ENCODE measurements around the gene C14orf180.

C14orf180 gene

GRCh38 chr14:104594310-104595046 lies 14.9 kb downstream of the C14orf180 start:
- no peak for DNase-seq (ENCODE audit: low spot score)

DNA sequence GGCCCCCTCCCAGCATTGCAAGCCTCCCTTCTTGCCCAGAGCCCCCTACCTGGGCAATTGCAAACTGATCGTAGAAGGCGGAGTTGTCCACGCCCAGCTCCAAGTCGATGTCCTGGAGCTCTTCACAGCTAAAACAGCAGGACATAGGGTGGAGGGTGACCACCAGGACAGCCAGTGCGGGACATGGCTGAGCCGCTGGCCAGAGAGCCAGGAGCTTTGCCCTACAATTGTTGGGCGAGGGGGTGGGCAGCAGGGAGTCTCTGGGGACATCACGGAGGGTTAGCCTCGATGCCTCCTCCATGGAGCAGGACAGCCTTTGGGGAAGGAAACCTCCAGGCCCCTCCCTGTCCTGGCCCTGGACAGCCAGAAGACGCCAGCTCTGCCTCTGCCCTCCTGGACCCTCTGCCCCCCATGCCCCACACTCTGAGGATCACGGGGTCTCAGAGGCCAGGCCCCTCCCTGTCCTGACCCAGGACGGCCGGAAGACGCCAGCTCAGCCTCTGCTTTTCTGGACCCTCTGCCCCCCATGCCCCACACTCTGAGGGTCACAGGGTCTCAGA lies 15.6 kb downstream of the C14orf180 start:
- DNase-seq (ENCODE audit: low spot score), result no peak

- no peak for DNase-seq (ENCODE audit: low spot score)
Observed at GRCh38 chr14:104595911-104596450, 16.4 kb downstream of the C14orf180 start.

DNA sequence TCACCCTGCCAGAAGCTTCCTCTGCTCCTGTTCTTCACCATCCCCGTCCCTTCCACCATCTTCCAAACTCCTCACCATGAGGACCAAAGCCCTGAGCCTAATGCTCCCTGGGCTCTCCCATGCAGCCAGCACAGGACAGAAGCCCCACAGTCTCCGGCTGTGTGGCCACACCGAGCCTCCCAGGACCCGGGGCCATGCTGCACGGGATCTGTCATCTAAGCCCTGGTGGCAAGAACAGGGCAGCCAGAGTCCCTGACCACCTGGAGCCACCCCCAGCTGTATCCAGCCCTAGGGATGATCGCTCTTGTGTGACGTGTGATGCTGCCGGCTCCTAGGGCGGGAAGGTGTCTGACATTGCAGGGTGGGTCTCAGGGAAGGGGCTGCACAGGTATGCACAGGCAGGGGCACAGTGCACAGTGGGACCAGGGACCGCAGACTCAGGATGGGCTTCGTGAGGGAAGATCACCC lies 16.9 kb downstream of the C14orf180 start:
- DNase-seq (ENCODE audit: low spot score), result no peak

GRCh38 chr14:104596927-104597351 lies 17.4 kb downstream of the C14orf180 start:
- no peak for DNase-seq (ENCODE audit: low spot score)

DNA sequence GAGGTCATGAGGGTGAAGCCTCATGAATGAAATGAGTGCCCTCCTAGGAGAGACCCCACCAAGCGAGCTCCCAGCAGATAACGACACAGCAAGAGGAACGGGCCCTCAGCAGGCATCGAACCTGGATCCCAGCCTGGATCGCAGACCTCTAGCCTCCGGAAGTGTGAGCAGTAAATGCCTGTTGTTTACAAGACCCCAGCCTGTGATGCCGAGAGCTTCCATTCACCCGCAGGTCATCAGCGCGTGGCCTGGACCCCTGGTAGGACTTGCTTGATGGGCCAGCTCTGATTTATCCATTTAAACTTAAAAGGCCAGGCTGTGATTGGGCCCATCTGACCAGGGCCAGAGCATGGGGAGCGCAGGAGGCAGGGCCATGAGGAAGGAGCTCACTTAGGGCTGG lies 18.0 kb downstream of the C14orf180 start:
- DNase-seq (ENCODE audit: low spot score), result no peak

GRCh38 chr14:104598039-104598909 lies 18.7 kb downstream of the C14orf180 start:
- no peak for DNase-seq (ENCODE audit: low spot score)

DNA sequence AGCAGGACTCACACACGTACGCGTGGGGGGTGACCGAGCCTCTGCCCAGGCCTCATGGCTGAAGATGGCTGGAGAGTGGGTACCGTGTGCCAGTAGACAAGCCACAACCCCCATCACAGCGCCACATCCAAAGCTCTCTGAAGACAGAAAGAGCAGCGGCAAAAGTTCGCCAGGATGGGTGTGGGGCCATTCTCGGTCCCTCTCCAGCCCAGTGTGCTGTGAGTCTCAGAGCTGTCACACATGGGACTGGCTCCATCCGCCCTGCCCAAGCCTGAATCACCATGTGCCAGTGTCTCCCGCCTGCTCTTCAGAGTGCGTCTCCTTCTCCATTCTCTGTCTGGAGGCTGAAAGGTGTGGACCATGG lies 19.3 kb downstream of the C14orf180 start:
- no peak for DNase-seq (ENCODE audit: low spot score)

DNA sequence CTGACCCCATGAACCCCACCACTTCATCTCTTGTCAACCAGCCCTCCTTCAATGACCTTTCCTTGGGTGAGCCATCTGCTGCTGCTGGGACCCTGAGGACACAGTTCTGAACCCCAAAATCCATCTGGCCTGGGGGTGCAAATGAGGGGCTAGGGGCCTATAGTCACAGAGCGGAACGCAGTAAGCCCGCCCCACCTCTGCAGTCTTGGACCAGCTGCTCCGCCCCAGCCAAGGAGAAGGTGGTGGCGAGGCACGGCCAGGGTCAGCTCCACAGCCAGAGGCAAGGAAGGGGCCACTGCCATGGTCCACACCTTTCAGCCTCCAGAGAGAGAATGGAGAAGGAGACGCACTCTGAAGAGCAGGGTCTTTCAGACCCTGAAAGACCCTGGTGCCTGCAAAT lies 19.9 kb downstream of the C14orf180 start:
- no peak for DNase-seq (ENCODE audit: low spot score)

GRCh38 chr14:104600141-104600643 lies 20.6 kb downstream of the C14orf180 start:
- DNase-seq (ENCODE audit: low spot score), result no peak

GRCh38 chr14:104600805-104601204 lies 21.2 kb downstream of the C14orf180 start:
- no peak for DNase-seq (ENCODE audit: low spot score)

- no peak for DNase-seq (ENCODE audit: low spot score)
Observed at GRCh38 chr14:104601786-104602185, 22.2 kb downstream of the C14orf180 start.

- no peak for DNase-seq (ENCODE audit: low spot score)
Observed at GRCh38 chr14:104602315-104602932, 22.9 kb downstream of the C14orf180 start.

GRCh38 chr14:104602933-104603325 lies 23.4 kb downstream of the C14orf180 start:
- no peak for DNase-seq (ENCODE audit: low spot score)

GRCh38 chr14:104603711-104604401 lies 24.3 kb downstream of the C14orf180 start:
- no peak for DNase-seq (ENCODE audit: low spot score)

GRCh38 chr14:104604458-104605449 lies 25.2 kb downstream of the C14orf180 start, which contains the start of gene TMEM179:
Gene TMEM179 (minus strand): TSS chr14:104604772. CDS start chr14:104604741, 31 bp downstream.
- DNase-seq (ENCODE audit: low spot score), result peak; percentile 60

DNA sequence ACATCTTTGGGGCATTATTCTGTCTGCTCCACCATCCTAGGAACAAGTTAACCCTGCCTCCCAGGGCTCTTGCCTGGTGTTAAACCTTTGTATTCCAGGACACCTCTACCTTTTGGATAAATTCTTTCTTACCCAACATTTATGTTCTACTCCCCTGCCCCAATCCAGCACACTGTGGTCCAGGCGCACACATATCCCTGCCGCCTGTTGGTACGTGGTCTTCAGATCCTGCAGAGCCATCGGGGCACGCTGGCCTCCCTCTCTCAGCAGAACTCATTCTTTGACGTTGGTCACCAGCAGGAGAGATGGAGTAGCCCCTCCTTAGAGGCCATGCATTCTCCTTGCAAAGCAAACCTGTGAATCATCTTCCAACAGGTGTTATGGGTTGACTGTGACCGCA lies 30.1 kb downstream of the C14orf180 start:
- no peak for DNase-seq (ENCODE audit: low spot score)

DNA sequence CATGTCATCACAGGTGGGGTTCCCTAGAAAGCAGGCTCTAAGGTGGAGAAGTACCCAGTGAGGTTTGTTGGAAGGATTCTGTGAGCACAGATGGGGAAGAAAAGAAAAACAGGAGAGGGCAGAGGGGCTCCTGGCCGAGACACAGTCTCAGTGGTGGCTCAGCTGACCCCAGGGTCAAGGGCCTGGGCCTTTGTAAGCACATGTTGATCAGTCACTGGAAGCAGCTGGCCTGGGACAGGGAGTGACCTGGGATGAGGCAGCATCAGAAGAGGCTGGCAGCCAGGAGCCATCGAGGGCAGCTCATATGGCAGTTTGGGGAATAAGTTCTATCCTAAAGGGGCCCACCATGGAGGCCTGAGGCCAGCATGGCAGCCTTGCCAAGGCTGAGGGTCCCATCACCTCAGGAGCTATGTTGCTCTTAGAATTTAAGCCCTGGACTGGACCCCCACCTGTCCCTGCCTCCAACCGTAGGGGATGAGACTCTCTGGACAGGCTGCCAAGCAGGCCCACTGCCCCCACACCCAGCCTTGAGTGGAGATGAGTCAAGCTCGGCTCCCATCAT lies 31.3 kb downstream of the C14orf180 start:
- no peak for DNase-seq (ENCODE audit: low spot score)

GRCh38 chr14:104611881-104612280 lies 32.3 kb downstream of the C14orf180 start:
- no peak for DNase-seq (ENCODE audit: low spot score)

All from GM03348 (cell line).